Bone marrow (tissue), 2 donors: ENCODE measurements around the gene STK39.

ENCODE experiments used
- DNase-seq, 2 donors: peaks; one replicate each; lab custom pipeline; 2025; lab: John Stamatoyannopoulos, UW

Gene STK39

DNA sequence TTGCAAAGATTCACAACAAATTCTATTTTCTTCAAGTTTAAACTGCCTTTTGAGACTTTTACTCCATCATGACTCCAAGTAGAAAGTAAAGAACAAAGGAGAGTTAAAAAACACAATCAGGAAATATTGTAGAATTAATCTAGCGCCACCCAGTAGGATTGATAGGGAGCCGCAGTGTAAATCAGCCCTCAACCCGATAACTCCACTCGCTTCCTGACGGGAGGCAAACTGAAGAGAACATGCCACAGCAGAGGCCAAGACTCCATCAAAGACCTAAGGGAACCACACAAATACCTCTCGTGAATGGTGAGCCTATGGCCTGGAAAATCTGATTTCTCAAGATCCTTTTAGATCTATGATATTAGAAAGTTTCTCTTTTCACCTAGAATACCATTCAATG, 319.0 kb downstream of the STK39 start:
- no peak for DNase-seq

DNA sequence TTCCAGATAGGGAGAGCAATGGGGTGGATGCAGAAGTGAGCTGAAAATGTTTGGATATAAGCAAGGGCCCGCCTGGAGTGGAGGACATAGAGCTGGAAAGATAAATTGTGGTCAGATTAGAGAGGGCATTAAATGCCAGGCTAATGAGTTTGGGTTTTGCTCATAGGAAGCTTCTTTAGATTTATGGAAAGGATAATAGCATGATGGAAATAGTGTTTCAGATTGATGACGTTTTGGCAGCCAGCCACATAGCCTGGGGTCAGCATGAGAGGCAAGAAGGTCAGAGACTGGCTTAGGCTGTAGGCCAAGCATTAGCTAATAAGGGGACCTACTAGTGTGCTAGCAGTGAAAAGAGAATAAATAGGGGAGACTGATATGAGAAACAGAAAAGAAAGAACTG, 321.6 kb downstream of the STK39 start:
- DNase-seq, result no peak

- no peak for DNase-seq
Measured at GRCh38 chr2:167924556-167924955, 322.8 kb downstream of the STK39 start.

DNA sequence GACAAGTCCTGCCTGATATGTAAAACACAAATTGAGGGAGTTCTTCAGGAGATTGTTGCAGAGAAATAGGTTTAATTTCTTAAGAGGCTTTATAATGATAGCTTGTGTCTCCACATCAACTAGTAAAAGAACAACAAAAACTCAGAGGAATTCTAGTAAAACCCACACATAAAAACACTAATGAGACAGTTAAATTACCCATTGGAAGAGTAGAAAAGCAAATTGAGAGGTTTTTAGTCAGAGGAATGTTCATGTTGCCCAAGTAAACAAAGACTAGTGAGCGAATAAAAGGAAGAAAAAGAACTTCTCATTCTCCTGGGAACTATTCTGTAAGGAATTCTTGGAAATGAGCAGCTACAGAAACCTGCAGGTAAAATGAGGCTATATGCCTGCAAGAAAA, 330.6 kb downstream of the STK39 start:
- no peak for DNase-seq

GRCh38 chr2:167914969-167915368, 332.4 kb downstream of the STK39 start:
- DNase-seq, result no peak

DNA sequence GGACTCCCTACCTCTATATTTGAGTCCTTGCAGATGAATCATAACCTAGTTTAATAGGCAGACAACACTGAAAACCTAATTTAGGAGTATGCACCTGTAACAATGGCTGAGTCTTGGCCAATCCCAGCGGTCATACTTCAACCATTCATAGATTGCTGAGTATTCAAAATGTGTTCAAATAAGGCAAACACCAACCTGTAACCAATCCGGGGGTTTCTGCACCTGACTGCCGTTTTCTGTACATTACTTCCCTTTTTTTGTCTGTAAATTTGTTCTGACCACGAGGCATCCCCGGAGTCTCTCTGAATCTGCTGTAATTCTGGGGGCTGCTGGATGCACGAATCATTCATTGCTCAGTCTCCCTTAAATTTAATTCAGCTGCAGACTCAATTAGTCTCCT, 338.6 kb downstream of the STK39 start:
- DNase-seq, result no peak

DNA sequence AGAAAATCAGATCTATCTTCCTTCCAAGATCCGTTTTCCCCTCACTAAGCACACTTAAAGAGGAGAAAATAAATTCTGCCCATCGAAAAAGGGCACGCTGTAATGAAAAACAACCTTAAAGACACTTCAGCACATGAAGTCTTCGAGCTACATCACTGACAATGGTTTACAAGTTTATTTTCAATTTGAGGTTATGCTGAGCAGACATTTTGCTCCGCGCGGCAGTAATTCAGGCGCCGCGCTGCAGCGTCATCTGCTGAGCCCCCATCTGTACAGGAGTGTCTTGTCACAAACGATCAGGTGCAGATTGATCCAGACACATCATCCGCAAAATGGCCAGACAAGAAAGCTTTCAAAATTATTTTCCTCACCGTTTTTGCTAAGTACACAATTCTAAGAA, 341.7 kb downstream of the STK39 start:
- no peak for DNase-seq
